Measurements from ENCODE around the gene TUBD1.
"Not testable (repeated sequence)": the region's sequence is repeated elsewhere in the genome, so short reads cannot be mapped to it uniquely, and the experiment has no call there.

The TUBD1 gene

GRCh38 chr17:59892924-59893675, at the start of gene TUBD1, which contains the start of gene RPS6KB1:
Gene TUBD1, minus strand, starts transcription at chr17:59892943. Its CDS starts 1,941 bp downstream, at chr17:59891002.
Gene RPS6KB1, plus strand, starts transcription at chr17:59893121. Its CDS starts 64 bp downstream, at chr17:59893185.
- DNase-seq: peak; percentile 99

GRCh38 chr17:59941131-59941530, 48.4 kb upstream of the TUBD1 start:
- no peak for DNase-seq

GRCh38 chr17:59940697-59941096, 48.0 kb upstream of the TUBD1 start:
- DNase-seq: not testable (repeated sequence)

- not testable (repeated sequence) for DNase-seq
These were observed 40.6 kb upstream of the TUBD1 start for GRCh38 chr17:59933317-59933716.

GRCh38 chr17:59930768-59931167, 38.0 kb upstream of the TUBD1 start:
- DNase-seq: peak; percentile 8

- not testable (repeated sequence) for DNase-seq
These were observed 37.4 kb upstream of the TUBD1 start for GRCh38 chr17:59930121-59930520.

GRCh38 chr17:59920637-59921036, 27.9 kb upstream of the TUBD1 start:
- not testable (repeated sequence) for DNase-seq

GRCh38 chr17:59916446-59916845, 23.7 kb upstream of the TUBD1 start:
- DNase-seq: no peak

GRCh38 chr17:59914274-59914854, 21.6 kb upstream of the TUBD1 start:
- DNase-seq: peak; percentile 54

GRCh38 chr17:59907467-59907866, 14.7 kb upstream of the TUBD1 start:
- DNase-seq: no peak

GRCh38 chr17:59903455-59903854, 10.7 kb upstream of the TUBD1 start:
- no peak for DNase-seq

- DNase-seq: no peak
These were observed 8.9 kb upstream of the TUBD1 start for GRCh38 chr17:59901604-59902003.

GRCh38 chr17:59899099-59899498, 6.4 kb upstream of the TUBD1 start:
- DNase-seq: no peak

- peak; percentile 46 for DNase-seq
These were observed 4.3 kb upstream of the TUBD1 start for GRCh38 chr17:59897090-59897489.

GRCh38 chr17:59893676-59894100, 945 bp upstream of the TUBD1 start:
- DNase-seq: no peak

- no peak for DNase-seq
These were observed 356 bp downstream of the TUBD1 start for GRCh38 chr17:59892251-59892923.

- DNase-seq: no peak
These were observed 2.0 kb downstream of the TUBD1 start for GRCh38 chr17:59890720-59891119.

- DNase-seq: no peak
These were observed 4.5 kb downstream of the TUBD1 start for GRCh38 chr17:59888145-59888750.

GRCh38 chr17:59884861-59885260, 7.9 kb downstream of the TUBD1 start:
- no peak for DNase-seq

- DNase-seq: no peak
These were observed 14.1 kb downstream of the TUBD1 start for GRCh38 chr17:59878624-59879023.

- DNase-seq: no peak
These were observed 14.8 kb downstream of the TUBD1 start for GRCh38 chr17:59877965-59878364.

GRCh38 chr17:59876107-59876506, 16.6 kb downstream of the TUBD1 start:
- no peak for DNase-seq

- peak; percentile 23 for DNase-seq
These were observed 18.4 kb downstream of the TUBD1 start for GRCh38 chr17:59874376-59874775.

Measured in fibroblast of upper back skin (primary cell).